MM.1S (cell line): Measurements from ENCODE around the gene FBXO46.
"Not testable (repeated sequence)": the region's sequence is repeated elsewhere in the genome, so short reads cannot be mapped to it uniquely, and the experiment has no call there.

Experiments used
- DNase-seq: peaks from one replicate; pipeline ENCODE4 v3.0.0-alpha.2; 2015
- H2AFZ ChIP-seq: fragments of 300-600 bp; sonication (generic); 2 replicates; pipeline ENCODE4 v1.6.0; 2016; ENCODE audit warnings: antibody characterized with exemption, low read length
- H3F3A ChIP-seq: fragments of 300-600 bp; sonication (generic); 2 replicates; pipeline ENCODE4 v1.6.1; 2016; ENCODE audit warnings: mild to moderate bottlenecking, antibody characterized with exemption, low read length, moderate library complexity, mixed read lengths; ENCODE audit not compliant: insufficient read depth
- H3K27ac ChIP-seq: fragments of 300-600 bp; sonication (generic); 2 replicates; pipeline ENCODE4 v1.5.1; 2016; ENCODE audit warnings: mild to moderate bottlenecking, low read length
- H3K27me3 ChIP-seq: fragments of 300-600 bp; sonication (generic); replicated peaks from 2 replicates; pipeline ENCODE4 v1.6.0; 2016; ENCODE audit warnings: low read length; ENCODE audit not compliant: insufficient read depth
- H3K36me3 ChIP-seq: fragments of 300-600 bp; sonication (generic); replicated peaks from 2 replicates; pipeline ENCODE4 v1.6.1; 2016; ENCODE audit warnings: mild to moderate bottlenecking, low read length, mixed read lengths; ENCODE audit not compliant: insufficient read depth
- H3K4me1 ChIP-seq: fragments of 300-600 bp; sonication (generic); 2 replicates; pipeline ENCODE4 v1.6.1; 2016; ENCODE audit warnings: low read length, mixed read lengths
- H3K4me2 ChIP-seq: fragments of 300-600 bp; sonication (generic); 2 replicates; pipeline ENCODE4 v1.6.0; 2016; ENCODE audit warnings: low read depth, low read length
- H3K4me3 ChIP-seq: fragments of 300-600 bp; sonication (generic); 2 replicates; pipeline ENCODE4 v1.5.1; 2016; ENCODE audit warnings: low read length, mixed read lengths
- H3K79me2 ChIP-seq: fragments of 300-600 bp; sonication (generic); 2 replicates; pipeline ENCODE4 v1.6.1; 2016; ENCODE audit warnings: mixed run types, low read length, mixed read lengths
- H3K9ac ChIP-seq: fragments of 300-600 bp; sonication (generic); 2 replicates; pipeline ENCODE4 v1.6.1; 2016; ENCODE audit warnings: low read length, mixed read lengths
- H3K9me2 ChIP-seq: fragments of 300-600 bp; sonication (generic); replicated peaks from 2 replicates; pipeline ENCODE4 v1.6.1; 2016; ENCODE audit warnings: mild to moderate bottlenecking, low read length, mixed read lengths; ENCODE audit not compliant: insufficient read depth
- H3K9me3 ChIP-seq: fragments of 300-600 bp; sonication (generic); replicated peaks from 2 replicates; pipeline ENCODE4 v1.6.1; 2016; ENCODE audit warnings: mild to moderate bottlenecking, low read length, mixed read lengths; ENCODE audit not compliant: insufficient read depth
- H4K20me1 ChIP-seq: fragments of 300-600 bp; sonication (generic); 2 replicates; pipeline ENCODE4 v1.6.1; 2016; ENCODE audit warnings: mild to moderate bottlenecking, low read length, moderate library complexity, mixed read lengths; ENCODE audit not compliant: insufficient read depth
- CTCF ChIP-seq: fragments of 300-600 bp; sonication (generic); IDR thresholded peaks from 2 replicates; pipeline ENCODE4 v1.5.1; 2016; ENCODE audit warnings: antibody characterized with exemption, low read length, mixed read lengths
- EZH2 ChIP-seq: fragments of 300-600 bp; sonication (generic); optimal IDR thresholded peaks from 2 replicates; pipeline ENCODE3; 2017; ENCODE audit warnings: low read depth, mild to moderate bottlenecking, antibody characterized with exemption, low read length, mixed read lengths
- EZH2phosphoT487 ChIP-seq: fragments of 300-600 bp; sonication (generic); IDR thresholded peaks from 2 replicates; pipeline ENCODE4 v1.6.1; 2018; ENCODE audit warnings: antibody characterized with exemption, low read length

Gene FBXO46

GRCh38 chr19:45754323-45754722 is 23.6 kb upstream of the FBXO46 start:
- H3K9me2 ChIP-seq = no peaks in the 10 kb centered on the region
- TF ChIP-seq EZH2phosphoT487 (no peak), EZH2 (no peak), CTCF (no peak)
- no peaks in the 10 kb centered on the region for H3K79me2 ChIP-seq

GRCh38 chr19:45753548-45753947 is 22.9 kb upstream of the FBXO46 start:
- TF ChIP-seq CTCF (no peak), EZH2 (no peak), EZH2phosphoT487 (no peak)
- Histone ChIP-seq H3K4me1 (no peaks in the 10 kb centered on the region), H4K20me1 (no peaks in the 10 kb centered on the region), H3K4me2 (no peak overlapping the region), H3K79me2 (no peaks in the 10 kb centered on the region), H3K4me3 (no peak overlapping the region), H3F3A (no peaks in the 10 kb centered on the region), H2AFZ (no peak overlapping the region), H3K9me3 (no peaks in the 10 kb centered on the region), H3K9me2 (no peaks in the 10 kb centered on the region), H3K36me3 (no peaks in the 10 kb centered on the region), H3K27me3 (no peaks in the 10 kb centered on the region), H3K27ac (no peak overlapping the region), H3K9ac (no peak overlapping the region)
- DNase-seq = no peak

More at GRCh38 chr19:45754323-45754722, 23.6 kb upstream of the FBXO46 start:
- no peaks in the 10 kb centered on the region for H3F3A ChIP-seq
- no peaks in the 10 kb centered on the region for H4K20me1 ChIP-seq
- H3K4me3 ChIP-seq = no peak overlapping the region
- H3K27me3 ChIP-seq = no peaks in the 10 kb centered on the region
- no peaks in the 10 kb centered on the region for H3K4me1 ChIP-seq
- H2AFZ ChIP-seq = no peak overlapping the region
- no peak overlapping the region for H3K9ac ChIP-seq
- no peak for DNase-seq
- no peak overlapping the region for H3K4me2 ChIP-seq
- no peaks in the 10 kb centered on the region for H3K36me3 ChIP-seq
- no peak overlapping the region for H3K27ac ChIP-seq
- H3K9me3 ChIP-seq = no peaks in the 10 kb centered on the region

GRCh38 chr19:45752639-45753038 is 21.9 kb upstream of the FBXO46 start:
- Histone ChIP-seq H3K27me3 (0 out of 2 replicates have a peak, but pooled peaks cover under 1% of the 10 kb centered on the region), H3K9me3 (no peaks in the 10 kb centered on the region), H3K9me2 (no peaks in the 10 kb centered on the region), H3K4me1 (no peaks in the 10 kb centered on the region), H3K4me2 (no peak overlapping the region), H3K9ac (no peak overlapping the region), H3K79me2 (no peaks in the 10 kb centered on the region), H3F3A (no peaks in the 10 kb centered on the region), H2AFZ (no peak overlapping the region), H3K36me3 (no peaks in the 10 kb centered on the region), H3K4me3 (no peak overlapping the region), H3K27ac (no peak overlapping the region), H4K20me1 (no peaks in the 10 kb centered on the region)
- TF ChIP-seq CTCF = no peak
- no peak for DNase-seq

- not testable (repeated sequence) for H3K27me3 ChIP-seq, H3K9me3 ChIP-seq, H2AFZ ChIP-seq, H3K27ac ChIP-seq, DNase-seq, H3F3A ChIP-seq, H4K20me1 ChIP-seq, H3K9me2 ChIP-seq, H3K36me3 ChIP-seq, H3K4me2 ChIP-seq, H3K79me2 ChIP-seq, H3K4me3 ChIP-seq, H3K4me1 ChIP-seq, H3K9ac ChIP-seq
Observed at GRCh38 chr19:45751483-45751882, 20.8 kb upstream of the FBXO46 start.
